ENCODE data around the gene MYDGF.

The MYDGF gene

GRCh38 chr19:4673726-4674125, 3.6 kb upstream of the MYDGF start:
- DNase-seq (ENCODE audit: low read depth) = no peak

GRCh38 chr19:4673216-4673615, 3.1 kb upstream of the MYDGF start:
- no peak for DNase-seq (ENCODE audit: low read depth)

GRCh38 chr19:4671185-4671851, 1.2 kb upstream of the MYDGF start:
- no peak for DNase-seq (ENCODE audit: low read depth)

- no peak for DNase-seq (ENCODE audit: low read depth)
These were observed 5.5 kb downstream of the MYDGF start for GRCh38 chr19:4664642-4665041.

- no peak for DNase-seq (ENCODE audit: low read depth)
These were observed 7.3 kb downstream of the MYDGF start for GRCh38 chr19:4662812-4663211.

GRCh38 chr19:4662020-4662695, 8.0 kb downstream of the MYDGF start:
- no peak for DNase-seq (ENCODE audit: low read depth)

- DNase-seq (ENCODE audit: low read depth) = no peak
These were observed 9.1 kb downstream of the MYDGF start for GRCh38 chr19:4660993-4661392.

GRCh38 chr19:4660181-4660791, 9.9 kb downstream of the MYDGF start:
- no peak for DNase-seq (ENCODE audit: low read depth)

GRCh38 chr19:4657835-4658234, 12.3 kb downstream of the MYDGF start:
- no peak for DNase-seq (ENCODE audit: low read depth)

GRCh38 chr19:4657262-4657661, 12.9 kb downstream of the MYDGF start:
- no peak for DNase-seq (ENCODE audit: low read depth)

- no peak for DNase-seq (ENCODE audit: low read depth)
These were observed 14.0 kb downstream of the MYDGF start for GRCh38 chr19:4656102-4656501.

- no peak for DNase-seq (ENCODE audit: low read depth)
These were observed 15.4 kb downstream of the MYDGF start for GRCh38 chr19:4654437-4655361.

- DNase-seq (ENCODE audit: low read depth) = no peak
These were observed 16.2 kb downstream of the MYDGF start for GRCh38 chr19:4653793-4654436.

- DNase-seq (ENCODE audit: low read depth) = no peak
These were observed 18.1 kb downstream of the MYDGF start for GRCh38 chr19:4652075-4652474.

- DNase-seq (ENCODE audit: low read depth) = no peak
These were observed 20.0 kb downstream of the MYDGF start for GRCh38 chr19:4650159-4650558.

GRCh38 chr19:4649392-4650047, 20.6 kb downstream of the MYDGF start:
- no peak for DNase-seq (ENCODE audit: low read depth)

GRCh38 chr19:4647676-4648644, 22.2 kb downstream of the MYDGF start:
- no peak for DNase-seq (ENCODE audit: low read depth)

- DNase-seq (ENCODE audit: low read depth) = no peak
These were observed 24.4 kb downstream of the MYDGF start for GRCh38 chr19:4645718-4646117.

GRCh38 chr19:4642625-4643024, 27.5 kb downstream of the MYDGF start:
- no peak for DNase-seq (ENCODE audit: low read depth)

- DNase-seq (ENCODE audit: low read depth) = no peak
These were observed 29.0 kb downstream of the MYDGF start for GRCh38 chr19:4641132-4641531.

Data from GM04503 (cell line).